Activated CD8-positive, alpha-beta memory T cell treated with anti-CD3 and anti-CD28 coated beads for 4 hours (primary cell): Measurements from ENCODE around the gene HPD.

ENCODE experiments used
- DNase-seq, 2 donors: peaks; one replicate each; pipeline ENCODE4 v3.0.0-alpha.2; 2020; ENCODE audit warnings: low read depth in 2 of 2

Gene HPD

GRCh38 chr12:121811434-121812319 is 47.0 kb downstream of the HPD start:
- no peak for DNase-seq

- DNase-seq, result no peak
Observed at GRCh38 chr12:121810833-121811433, 47.7 kb downstream of the HPD start.

- DNase-seq, result no peak
Observed at GRCh38 chr12:121810234-121810817, 48.3 kb downstream of the HPD start.

GRCh38 chr12:121809712-121810116 is 48.9 kb downstream of the HPD start:
- DNase-seq, result no peak

- DNase-seq, result no peak
Observed at GRCh38 chr12:121808623-121809022, 50.0 kb downstream of the HPD start.

- DNase-seq, result no peak
Observed at GRCh38 chr12:121807642-121808347, 50.9 kb downstream of the HPD start.

GRCh38 chr12:121806546-121807423 is 51.9 kb downstream of the HPD start:
- DNase-seq, result no peak

- DNase-seq, result no peak
Observed at GRCh38 chr12:121806009-121806545, 52.6 kb downstream of the HPD start.

GRCh38 chr12:121805171-121806008 is 53.3 kb downstream of the HPD start:
- no peak for DNase-seq

GRCh38 chr12:121804417-121805111 is 54.1 kb downstream of the HPD start:
- no peak for DNase-seq

- DNase-seq, result no peak
Observed at GRCh38 chr12:121803861-121804416, 54.7 kb downstream of the HPD start, which contains the start of gene SETD1B. TSS of gene SETD1B (plus strand) at chr12:121804009. CDS start at chr12:121804738, 729 bp downstream.

GRCh38 chr12:121802843-121803698 is 55.6 kb downstream of the HPD start:
- DNase-seq, result peak; percentile 72 to 75

- no peak for DNase-seq
Observed at GRCh38 chr12:121802485-121802842, 56.2 kb downstream of the HPD start.

- DNase-seq, result no peak
Observed at GRCh38 chr12:121801595-121802484, 56.8 kb downstream of the HPD start.

GRCh38 chr12:121800694-121801594 is 57.7 kb downstream of the HPD start:
- DNase-seq, result no peak
